KOPT-K1 (cell line): Measurements from ENCODE around the gene ANKRD13C.
"Not testable (repeated sequence)": the region's sequence is repeated elsewhere in the genome, so short reads cannot be mapped to it uniquely, and the experiment has no call there.

ENCODE experiments used
- H3K27ac ChIP-seq: fragments of 200-600 bp; sonication (generic); 2 replicates; pipeline ENCODE4 v1.5.1; 2016; ENCODE audit warnings: antibody characterized with exemption, mild to moderate bottlenecking, low read depth, low read length; ENCODE audit not compliant: poor library complexity, severe bottlenecking
- H3K36me3 ChIP-seq: fragments of 200-600 bp; sonication (generic); 2 replicates; pipeline ENCODE4 v1.5.1; 2017; ENCODE audit warnings: antibody characterized with exemption, mild to moderate bottlenecking, low read length, moderate library complexity; ENCODE audit not compliant: insufficient read depth
- H3K9me3 ChIP-seq: fragments of 200-600 bp; sonication (generic); 2 replicates; pipeline ENCODE4 v1.5.1; 2017; ENCODE audit warnings: antibody characterized with exemption, low read length, mild to moderate bottlenecking; ENCODE audit not compliant: insufficient read depth, poor library complexity, severe bottlenecking

The ANKRD13C gene

DNA sequence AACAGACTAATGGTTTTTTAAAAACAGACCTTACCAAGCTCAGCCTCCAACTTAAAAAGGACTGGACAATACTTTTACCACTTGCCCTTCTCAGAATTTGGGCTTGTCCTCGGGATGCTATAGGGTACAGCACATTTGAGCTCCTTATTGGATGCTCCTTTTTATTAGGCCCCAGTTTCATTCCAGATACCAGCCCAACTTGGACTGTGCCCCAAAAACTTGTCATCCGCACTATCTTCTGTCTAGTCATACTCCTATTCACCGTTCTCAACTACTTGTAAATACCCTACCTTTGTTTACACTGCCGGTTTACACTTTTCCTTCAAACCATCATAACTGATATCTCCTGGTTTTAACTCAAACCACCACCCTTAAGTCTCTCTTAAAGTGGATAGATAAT, 17.9 kb upstream of the ANKRD13C start:
- H3K9me3 ChIP-seq = no peaks in the 10 kb centered on the region
- no peak overlapping the region for H3K27ac ChIP-seq
- no peaks in the 10 kb centered on the region for H3K36me3 ChIP-seq

GRCh38 chr1:70371586-70371985, 17.1 kb upstream of the ANKRD13C start:
- H3K27ac ChIP-seq, H3K36me3 ChIP-seq, H3K9me3 ChIP-seq: not testable (repeated sequence)

GRCh38 chr1:70367397-70367796, 12.9 kb upstream of the ANKRD13C start:
- not testable (repeated sequence) for H3K27ac ChIP-seq, H3K36me3 ChIP-seq, H3K9me3 ChIP-seq

- not testable (repeated sequence) for H3K27ac ChIP-seq, H3K36me3 ChIP-seq, H3K9me3 ChIP-seq
Measured at GRCh38 chr1:70366997-70367396, 12.5 kb upstream of the ANKRD13C start.

GRCh38 chr1:70366425-70366952, 12.0 kb upstream of the ANKRD13C start:
- H3K27ac ChIP-seq, H3K36me3 ChIP-seq, H3K9me3 ChIP-seq: not testable (repeated sequence)

DNA sequence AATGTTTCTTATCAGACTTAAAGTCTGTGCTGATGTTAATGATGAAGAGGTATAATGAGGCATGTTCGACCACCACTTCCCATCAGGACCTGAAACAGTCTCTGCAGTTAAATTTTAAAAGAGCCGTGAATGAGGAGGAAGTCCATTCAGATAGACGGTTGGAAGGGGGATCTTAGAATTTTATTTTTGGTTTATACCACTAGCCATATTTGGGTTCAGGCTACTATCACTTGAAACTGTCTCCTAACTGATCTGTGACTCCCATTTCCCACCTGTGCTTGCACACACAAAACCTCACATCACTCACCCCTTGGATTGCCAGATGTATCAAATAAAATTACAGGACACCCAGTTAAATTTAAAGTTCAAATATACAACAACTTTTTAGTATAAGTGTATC, 9.9 kb upstream of the ANKRD13C start:
- no peaks in the 10 kb centered on the region for H3K9me3 ChIP-seq
- H3K27ac ChIP-seq = no peak overlapping the region
- no peaks in the 10 kb centered on the region for H3K36me3 ChIP-seq

GRCh38 chr1:70361727-70362398, 7.3 kb upstream of the ANKRD13C start:
- Histone ChIP-seq H3K27ac (no peak overlapping the region), H3K9me3 (no peaks in the 10 kb centered on the region), H3K36me3 (no peaks in the 10 kb centered on the region)

DNA sequence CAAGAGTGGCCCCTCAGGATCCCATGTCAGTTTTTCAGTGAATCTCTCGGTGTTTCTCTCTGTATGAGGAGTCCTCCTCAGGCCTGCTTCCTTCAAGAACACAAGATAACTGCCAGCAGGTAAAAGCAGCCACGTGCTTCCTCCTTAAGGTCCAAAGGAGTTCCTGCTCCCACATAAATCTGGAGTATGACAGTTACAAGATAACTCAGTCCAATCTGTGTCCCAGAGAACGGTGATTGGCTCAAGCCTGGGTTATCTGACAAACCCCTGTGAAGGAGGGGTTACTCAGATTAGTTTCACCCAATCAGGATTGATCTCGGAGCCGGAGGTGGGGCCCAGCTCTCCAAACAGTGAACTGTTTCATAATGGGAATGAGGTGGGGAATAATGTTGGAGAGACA, 5.8 kb upstream of the ANKRD13C start:
- Histone ChIP-seq H3K36me3 (no peaks in the 10 kb centered on the region), H3K27ac (no peak overlapping the region)

GRCh38 chr1:70358921-70359564, 4.5 kb upstream of the ANKRD13C start:
- Histone ChIP-seq H3K36me3 (no peaks in the 10 kb centered on the region), H3K9me3 (no peaks in the 10 kb centered on the region), H3K27ac (no peak overlapping the region)

More for the DNA sequence above, 5.8 kb upstream of the ANKRD13C start:
- no peaks in the 10 kb centered on the region for H3K9me3 ChIP-seq

DNA sequence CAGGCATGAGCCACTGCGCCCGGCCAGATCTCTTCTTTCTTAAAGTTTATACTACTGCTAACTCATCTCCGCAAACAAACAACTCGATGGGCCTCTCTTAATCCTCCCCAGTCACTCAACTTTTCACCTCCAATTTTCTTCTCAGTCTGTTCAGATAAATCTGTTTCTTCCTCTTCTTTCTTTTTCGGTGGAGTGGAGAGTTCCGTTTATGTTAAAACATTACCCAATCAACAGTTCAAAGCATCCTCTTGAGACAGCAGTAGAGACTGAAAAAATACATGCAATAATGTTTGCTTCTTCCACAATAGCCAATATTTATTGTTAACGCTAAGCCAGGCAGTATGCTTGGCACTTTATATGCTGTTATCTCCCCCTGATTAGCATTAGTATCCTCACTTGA, 1.4 kb upstream of the ANKRD13C start:
- H3K36me3 ChIP-seq = peaks cover 3% of the 10 kb centered on the region
- no peak overlapping the region for H3K27ac ChIP-seq
- no peaks in the 10 kb centered on the region for H3K9me3 ChIP-seq

GRCh38 chr1:70355111-70355407, 537 bp upstream of the ANKRD13C start:
- peak overlapping the region; percentile 87 for H3K27ac ChIP-seq
- peaks cover 6% of the 10 kb centered on the region for H3K36me3 ChIP-seq
- no peaks in the 10 kb centered on the region for H3K9me3 ChIP-seq

DNA sequence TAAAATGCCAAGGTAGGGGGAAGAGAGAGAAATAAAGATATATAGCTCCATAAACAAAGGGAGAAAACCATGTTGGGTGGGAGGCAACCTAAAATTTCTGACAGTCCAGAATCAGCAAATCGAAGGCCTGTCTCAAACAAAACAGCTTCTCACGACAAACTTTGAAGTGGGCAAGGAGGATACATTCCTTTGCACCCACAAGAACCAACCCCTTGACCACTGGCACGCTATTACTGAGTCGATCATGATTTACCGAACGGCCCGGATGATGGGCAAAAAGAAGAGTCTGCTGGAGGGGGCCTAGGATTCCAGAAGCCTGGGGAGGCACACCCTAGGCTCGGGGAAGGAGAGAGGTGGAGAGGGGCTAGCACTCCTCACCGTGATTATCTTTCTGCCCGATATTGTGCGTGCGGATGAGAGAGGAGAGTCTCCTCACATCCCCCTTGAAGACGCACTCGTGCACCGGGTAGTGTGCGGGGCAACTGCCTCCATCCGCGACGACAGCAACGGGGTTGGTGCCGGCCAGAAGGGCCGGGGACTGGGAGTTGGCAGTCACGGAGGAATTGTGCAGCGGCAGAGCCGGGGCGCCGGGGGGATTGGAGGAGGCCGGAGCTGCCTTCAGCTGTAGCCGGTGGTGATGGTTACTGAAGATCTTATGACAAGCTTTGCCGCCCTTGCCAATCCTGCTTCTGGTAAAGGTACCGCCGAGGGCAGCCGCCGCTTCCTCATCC, 756 bp downstream of the ANKRD13C start:
- peak overlapping the region; percentile 87 for H3K27ac ChIP-seq
- H3K9me3 ChIP-seq = no peaks in the 10 kb centered on the region
- H3K36me3 ChIP-seq = peaks cover 6% of the 10 kb centered on the region

DNA sequence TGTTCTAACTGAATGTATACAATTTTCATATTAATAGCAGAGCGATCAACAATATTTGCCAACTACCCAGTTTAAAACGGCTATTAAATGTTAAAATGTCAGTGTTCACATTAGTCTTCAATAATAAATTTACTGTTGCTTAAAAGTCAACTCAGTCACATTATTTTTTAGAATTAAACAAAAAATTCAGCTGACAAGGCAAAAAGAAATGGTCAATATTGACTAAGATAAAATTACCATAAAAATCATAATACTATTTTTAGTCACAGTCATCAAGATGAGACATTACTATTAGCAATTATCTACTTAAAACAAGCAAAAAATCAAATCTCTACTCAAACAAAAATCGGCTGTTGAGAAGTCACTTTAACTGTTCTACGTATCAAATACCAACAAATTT, 1.5 kb downstream of the ANKRD13C start:
- H3K27ac ChIP-seq = peak overlapping the region; percentile 87
- no peaks in the 10 kb centered on the region for H3K9me3 ChIP-seq
- peaks cover 6% of the 10 kb centered on the region for H3K36me3 ChIP-seq

DNA sequence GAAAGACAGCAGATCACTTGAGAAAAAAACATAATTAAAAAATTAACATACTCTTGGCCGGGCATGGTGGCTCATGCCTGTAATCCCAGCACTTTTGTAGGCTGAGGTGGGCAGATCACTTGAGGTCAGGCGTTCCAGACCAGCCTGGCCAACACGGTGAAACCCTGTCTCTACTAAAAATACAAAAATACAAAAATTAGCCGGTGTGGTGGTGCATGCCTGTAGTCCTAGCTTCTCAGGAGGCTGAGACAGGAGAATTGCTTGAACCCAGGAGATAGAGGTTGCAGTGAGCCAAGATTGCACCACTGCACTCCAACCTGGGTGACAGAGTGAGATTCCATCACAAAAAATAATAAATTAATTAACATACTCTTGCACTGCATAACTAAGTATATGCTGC, 4.7 kb downstream of the ANKRD13C start:
- not testable (repeated sequence) for H3K9me3 ChIP-seq, H3K27ac ChIP-seq
- H3K36me3 ChIP-seq = peaks cover 19% of the 10 kb centered on the region

DNA sequence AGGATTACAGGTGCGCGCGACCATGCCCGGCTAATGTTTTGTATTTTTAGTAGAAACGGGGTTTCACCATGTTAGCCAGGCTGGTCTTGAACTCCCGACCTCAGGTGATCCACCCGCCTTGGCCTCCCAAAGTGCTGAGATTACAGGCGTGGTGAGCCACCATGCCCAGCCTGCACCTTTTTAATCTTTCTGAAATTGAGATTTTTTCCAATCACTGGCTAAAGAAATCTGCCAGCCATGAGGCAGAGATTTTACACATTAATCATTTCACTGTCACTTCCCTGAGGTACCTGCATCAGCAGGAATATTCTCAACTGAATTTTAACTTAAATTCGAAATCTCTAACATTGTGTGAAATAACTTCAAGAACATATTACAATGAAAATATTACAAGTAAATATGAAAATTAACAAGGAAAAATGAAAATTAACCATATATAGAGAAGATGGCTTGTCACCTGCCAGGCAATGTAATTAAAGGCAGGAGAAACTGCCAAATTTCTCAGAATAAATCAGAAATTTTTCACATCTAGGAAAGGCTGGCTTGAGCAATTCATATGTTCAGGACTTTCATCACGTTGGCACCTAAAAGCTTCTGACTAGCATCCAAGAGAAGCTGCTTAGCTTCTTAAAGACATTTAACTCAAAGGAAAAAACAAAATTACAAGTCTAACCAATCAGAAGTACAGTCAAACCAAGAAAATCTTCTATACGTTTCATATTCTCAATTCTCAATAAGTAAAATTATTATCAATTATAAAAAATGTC, 5.9 kb downstream of the ANKRD13C start:
- H3K36me3 ChIP-seq = peaks cover 19% of the 10 kb centered on the region
- no peak overlapping the region for H3K27ac ChIP-seq
- no peaks in the 10 kb centered on the region for H3K9me3 ChIP-seq
